Endothelial cell of umbilical vein (primary cell): ENCODE results near the gene AGBL3. TPM values are rescaled to one million over a fixed set of nuclear protein-coding genes. Genes with fewer than 3 reads are reported as not detected.

Experiments used
- BruUV-seq: library from RNA; stranded (reverse); fragments of 400-500 nt; replicated peaks from 2 replicates; lab custom pipeline; 2021; lab: Mats Ljungman, UMichigan
- CTCF ChIA-PET: fragments of 300-600, 350-600 bp; sonication (Branson Sonifier 250); formaldehyde crosslinking; loops from one replicate; lab custom pipeline; 2021; ENCODE audit warnings: antibody characterized with exemption, inconsistent platforms; lab: Charles Lee
- POLR2A ChIA-PET: fragments of 300-600, 350-600 bp; sonication (Branson Sonifier 250); formaldehyde crosslinking; loops from one replicate; lab custom pipeline; 2021; ENCODE audit warnings: antibody characterized with exemption, inconsistent platforms; lab: Charles Lee
- DNase-seq: peaks from one replicate; pipeline ENCODE4 v3.0.0-alpha.2; 2011; ENCODE audit warnings: low read depth, low spot score
- FAIRE-seq: peaks from 2 replicates; lab custom pipeline; 2011; peaks lifted over from hg19 to GRCh38; lab: Jason Lieb, UNC
- H2AFZ ChIP-seq: 2 replicates; pipeline ENCODE4 v1.6.0; 2012; ENCODE audit warnings: low read depth, low read length, control low read depth, inconsistent platforms
- H3K27ac ChIP-seq: 2 replicates; pipeline ENCODE4 v1.5.1; 2011; ENCODE audit warnings: low read depth, mild to moderate bottlenecking, control low read depth, low read length, moderate library complexity; ENCODE audit not compliant: insufficient read depth
- H3K27me3 ChIP-seq, 2 experiments: 2 replicates each; pipeline versions ENCODE4 v1.6.0 to v1.6.1; 2011; ENCODE audit warnings: low read length in 2 of 2, mixed read lengths in 1 of 2; ENCODE audit not compliant: control insufficient read depth in 2 of 2, insufficient read depth in 2 of 2
- H3K36me3 ChIP-seq, 2 experiments: 2 replicates in 1 of 2; 3 replicates in 1 of 2; pipeline ENCODE4 v1.5.1; 2011; ENCODE audit warnings: low read length in 2 of 2, mild to moderate bottlenecking in 1 of 2, moderate library complexity in 1 of 2; ENCODE audit not compliant: control insufficient read depth in 2 of 2, insufficient read depth in 2 of 2; ENCODE audit errors: extremely low read depth in 1 of 2
- H3K4me1 ChIP-seq: 3 replicates; pipeline ENCODE4 v1.5.1; 2011; ENCODE audit warnings: mild to moderate bottlenecking, low read length; ENCODE audit not compliant: control insufficient read depth, insufficient read depth; ENCODE audit errors: extremely low read depth
- H3K4me2 ChIP-seq: 2 replicates; pipeline ENCODE4 v1.6.1; 2011; ENCODE audit warnings: low read length, control low read depth, mixed read lengths; ENCODE audit not compliant: insufficient read depth
- H3K4me3 ChIP-seq, 3 experiments: fragments of 200-600 bp in 1 of 3; sonication (generic), shearing (Covaris generic) in 1 of 3; replicated peaks in 1 of 3; 2 replicates each; pipeline ENCODE4 v1.5.1; 2011 to 2016; ENCODE audit warnings: control low read depth in 3 of 3, low read length in 3 of 3, mild to moderate bottlenecking in 2 of 3, inconsistent platforms in 1 of 3, low read depth in 1 of 3, moderate library complexity in 1 of 3; ENCODE audit not compliant: insufficient read depth in 1 of 3
- H3K79me2 ChIP-seq: 2 replicates; pipeline ENCODE4 v1.6.0; 2012; ENCODE audit warnings: low read length, inconsistent platforms; ENCODE audit not compliant: control insufficient read depth, insufficient read depth
- H3K9ac ChIP-seq: replicated peaks from 2 replicates; pipeline ENCODE3; 2011; ENCODE audit warnings: low read length, control low read depth; ENCODE audit not compliant: insufficient read depth; ENCODE audit errors: extremely low read depth
- H3K9me1 ChIP-seq: replicated peaks from 3 replicates; pipeline ENCODE4 v1.6.0; 2011; ENCODE audit warnings: mild to moderate bottlenecking, low read length; ENCODE audit not compliant: control insufficient read depth, insufficient read depth; ENCODE audit errors: extremely low read depth
- H3K9me3 ChIP-seq: replicated peaks from 2 replicates; pipeline ENCODE4 v1.5.1; 2012; ENCODE audit warnings: low read length, inconsistent platforms; ENCODE audit not compliant: control insufficient read depth, insufficient read depth
- H4K20me1 ChIP-seq: replicated peaks from 2 replicates; pipeline ENCODE3; 2011; ENCODE audit warnings: mild to moderate bottlenecking, low read length; ENCODE audit not compliant: control insufficient read depth, insufficient read depth; ENCODE audit errors: extremely low read depth
- EZH2 ChIP-seq: IDR thresholded peaks from 2 replicates; pipeline ENCODE4 v1.6.1; 2012; ENCODE audit warnings: borderline replicate concordance, low read depth, mild to moderate bottlenecking, moderate library complexity, low read length, inconsistent platforms; ENCODE audit not compliant: severe bottlenecking
- FOS ChIP-seq: IDR thresholded peaks from 2 replicates; pipeline ENCODE4 v1.6.1; 2011; ENCODE audit warnings: mild to moderate bottlenecking, low read length, moderate library complexity, borderline replicate concordance; ENCODE audit not compliant: insufficient read depth
- GATA2 ChIP-seq: IDR thresholded peaks from 2 replicates; pipeline ENCODE4 v1.7.0; 2011; ENCODE audit warnings: low read depth, mild to moderate bottlenecking, moderate library complexity, mixed read lengths, low read length; ENCODE audit not compliant: insufficient read length, insufficient read depth
- JUN ChIP-seq: IDR thresholded peaks from 2 replicates; pipeline ENCODE4 v1.6.1; 2011; ENCODE audit warnings: borderline replicate concordance, low read depth; ENCODE audit not compliant: insufficient read length, insufficient read depth
- MAX ChIP-seq: IDR thresholded peaks from 2 replicates; pipeline ENCODE4 v1.6.1; 2011; ENCODE audit not compliant: insufficient read depth, insufficient read length
- MYC ChIP-seq: IDR thresholded peaks from one replicate; pipeline ENCODE4 v1.6.1; 2011; ENCODE audit warnings: mild to moderate bottlenecking, low read depth, low read length
- POLR2A ChIP-seq: IDR thresholded peaks from 2 replicates; pipeline ENCODE4 v1.6.1; 2012; ENCODE audit warnings: low read depth, mild to moderate bottlenecking, control low read depth, low read length
- POLR2AphosphoS5 ChIP-seq: IDR thresholded peaks from 2 replicates; pipeline ENCODE4 v1.6.1; 2012; ENCODE audit warnings: low read depth, mild to moderate bottlenecking, control low read depth, low read length, moderate library complexity; ENCODE audit not compliant: insufficient read depth
- dilution Hi-C: fragments of 300-500 bp; cut with MboI; formaldehyde crosslinking; loops from one replicate; pipeline ENCODE4 v1.15.0; 2019; ENCODE audit warnings: low sequenced_read_pairs; ENCODE audit not compliant: extremely low pct_ligation_motif_present
- intact Hi-C: fragments of 100-400 bp; cut with micrococcal nuclease; formaldehyde crosslinking; loops from one replicate; pipeline ENCODE4 v1.10.0; 2022
- polyA plus RNA-seq, 4 experiments: library from polyadenylated mRNA; depleted of rRNA in 3 of 4; stranded (reverse) in 3 of 4; unstranded in 1 of 4; fragments of >200 nt; gene quantifications; 2 replicates each; pipeline versions ENCODE4 v1.2.1 to v1.2.3, GENCODE V29; 2011 to 2012; ENCODE audit warnings: missing spikeins in 1 of 4
- total RNA-seq: library from RNA; stranded (reverse); gene quantifications from 2 replicates; pipeline ENCODE4 v1.2.3, GENCODE V29; 2021
- TF ChIP-seq, protein P1 (sequence below), 2 donors: IDR thresholded peaks; 1 replicate in 1 of 2; 2 replicates in 1 of 2; pipeline ENCODE4 v1.5.1; 2011; ENCODE audit warnings: low read length in 2 of 2, mild to moderate bottlenecking in 2 of 2, moderate library complexity in 2 of 2, control low read depth in 1 of 2, inconsistent platforms in 1 of 2, low read depth in 1 of 2; ENCODE audit not compliant: insufficient read depth in 1 of 2; ENCODE audit errors: extremely low read depth in 1 of 2

The AGBL3 gene
- total and polyA plus RNA-seq, 2 donors (not counting 3 experiments of a cell fraction or from before 2014, with no cell fraction given): 0.97 to 3.2 TPM

DNA sequence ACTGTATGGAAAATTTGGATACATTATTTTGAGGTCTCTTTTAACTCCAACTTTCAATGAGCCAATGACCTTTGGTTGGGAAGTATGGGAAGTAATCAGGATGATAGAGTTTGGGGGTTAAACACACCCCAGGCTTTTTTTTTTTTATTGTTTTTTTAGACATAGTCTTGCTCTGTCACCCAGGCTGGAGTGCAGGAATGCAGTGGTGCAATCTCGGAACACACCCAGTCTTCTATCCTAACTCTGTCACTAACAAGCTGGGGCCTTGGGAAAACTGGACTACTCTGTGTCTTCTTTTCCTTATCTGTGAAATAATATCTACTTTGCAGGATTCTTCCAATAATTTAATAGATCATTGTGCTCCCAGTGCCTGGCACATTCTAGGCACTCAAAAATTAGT lies 37.6 kb upstream of the AGBL3 start:
- Histone ChIP-seq H3K27me3 (no peaks in the 10 kb centered on the region), H3K4me3 (no peak overlapping the region), H3K36me3 (peaks cover 33 to 40% of the 10 kb centered on the region in 2 experiments), H3K9me1 (no peaks in the 10 kb centered on the region), H3K79me2 (no peaks in the 10 kb centered on the region), H3K4me1 (no peaks in the 10 kb centered on the region), H3K9me3 (no peaks in the 10 kb centered on the region), H3K27ac (no peak overlapping the region), H4K20me1 (no peaks in the 10 kb centered on the region), H3K9ac (no peak overlapping the region), H3K4me2 (no peak overlapping the region), H2AFZ (no peak overlapping the region)
- DNase-seq (no peak), FAIRE-seq (no peak)
- no TSS peak for BruUV-seq
- TF ChIP-seq POLR2AphosphoS5 (no peak), EZH2 (no peak), POLR2A (no peak), MYC (no peak), GATA2 (no peak), JUN (no peak), FOS (no peak), MAX (no peak)
- TF ChIP-seq, protein P1, sequence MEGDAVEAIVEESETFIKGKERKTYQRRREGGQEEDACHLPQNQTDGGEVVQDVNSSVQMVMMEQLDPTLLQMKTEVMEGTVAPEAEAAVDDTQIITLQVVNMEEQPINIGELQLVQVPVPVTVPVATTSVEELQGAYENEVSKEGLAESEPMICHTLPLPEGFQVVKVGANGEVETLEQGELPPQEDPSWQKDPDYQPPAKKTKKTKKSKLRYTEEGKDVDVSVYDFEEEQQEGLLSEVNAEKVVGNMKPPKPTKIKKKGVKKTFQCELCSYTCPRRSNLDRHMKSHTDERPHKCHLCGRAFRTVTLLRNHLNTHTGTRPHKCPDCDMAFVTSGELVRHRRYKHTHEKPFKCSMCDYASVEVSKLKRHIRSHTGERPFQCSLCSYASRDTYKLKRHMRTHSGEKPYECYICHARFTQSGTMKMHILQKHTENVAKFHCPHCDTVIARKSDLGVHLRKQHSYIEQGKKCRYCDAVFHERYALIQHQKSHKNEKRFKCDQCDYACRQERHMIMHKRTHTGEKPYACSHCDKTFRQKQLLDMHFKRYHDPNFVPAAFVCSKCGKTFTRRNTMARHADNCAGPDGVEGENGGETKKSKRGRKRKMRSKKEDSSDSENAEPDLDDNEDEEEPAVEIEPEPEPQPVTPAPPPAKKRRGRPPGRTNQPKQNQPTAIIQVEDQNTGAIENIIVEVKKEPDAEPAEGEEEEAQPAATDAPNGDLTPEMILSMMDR (IDR thresholded peaks at IDR 0.05; ENCODE audit: extremely low read depth in 1 of 2, insufficient read depth in 1 of 2, low read depth in 1 of 2, low read length in 2 of 2): no peak
- CTCF ChIA-PET: interaction anchor here (1.6 kb wide), 1 partner anchor 224 kb away, joined by 4 read pairs; no protein-coding TSS in a partner anchor
- POLR2A ChIA-PET: no interaction called here
- dilution Hi-C loops: no loop called here
- intact Hi-C loops: no loop called here
